Body of pancreas (tissue), 4 donors: ENCODE data around the gene STX8. TPM values are rescaled to one million over a fixed set of nuclear protein-coding genes. Genes with fewer than 3 reads are reported as not detected.
A peak's percentile ranks its signal among the peaks of the same experiment; 100 is the strongest.

ENCODE experiments used
- ATAC-seq: fragments of 150-250 bp; one replicate; pipeline ENCODE4 v1.9.1; 2016
- DNase-seq, 4 donors: peaks; one replicate each; pipeline ENCODE4 v3.0.0-alpha.2; 2019
- H3K27ac ChIP-seq, 4 donors: fragments of 200-600 bp; sonication (generic); 1 replicate in 3 of 4; 2 replicates in 1 of 4; pipeline versions ENCODE4 v1.5.1 to v1.6.1; 2016 to 2019; ENCODE audit warnings: mild to moderate bottlenecking in 1 of 4, mixed read lengths in 1 of 4, moderate library complexity in 1 of 4
- H3K27me3 ChIP-seq, 2 donors: fragments of 200-600 bp; sonication (generic); one replicate each; pipeline ENCODE4 v1.6.0; 2016; ENCODE audit warnings: mild to moderate bottlenecking in 1 of 2
- H3K36me3 ChIP-seq, 2 donors: fragments of 200-600 bp; sonication (generic); replicated peaks in 1 of 2; 2 replicates each; pipeline ENCODE4 v1.5.1; 2016; ENCODE audit warnings: low read depth in 2 of 2; ENCODE audit not compliant: insufficient read depth in 1 of 2
- H3K4me1 ChIP-seq: fragments of 200-600 bp; sonication (generic); one replicate; pipeline ENCODE4 v1.6.0; 2016
- H3K4me3 ChIP-seq, 2 donors: fragments of 200-600 bp; sonication (generic); 1 replicate in 1 of 2; 2 replicates in 1 of 2; pipeline ENCODE4 v1.5.1; 2016 to 2019
- H3K9me3 ChIP-seq, 3 donors: fragments of 200-600 bp; sonication (generic); 1 replicate in 2 of 3; 2 replicates in 1 of 3; pipeline ENCODE4 v1.5.1; 2016
- CTCF ChIP-seq, 7 experiments: fragments of 450-650 bp in 4 of 7; fragments of 200-600 bp in 3 of 7; sonication (generic) in 3 of 7; IDR thresholded peaks; one replicate each; pipeline ENCODE4 v1.5.1; 2016 to 2019; ENCODE audit warnings: antibody characterized with exemption in 7 of 7
- POLR2A ChIP-seq, 3 donors: fragments of 450-650 bp; IDR thresholded peaks; one replicate each; pipeline ENCODE4 v1.6.1; 2016; ENCODE audit warnings: antibody characterized with exemption in 3 of 3, mild to moderate bottlenecking in 2 of 3
- WGBS, 2 donors: methylation state at CpG; one replicate each; pipeline ENCODE4 v1.1.5; 2017; 5-methylcytosine and 5-hydroxymethylcytosine counted together
- intact Hi-C: fragments of 100-400 bp; cut with DNase I; formaldehyde crosslinking; loops from one replicate; pipeline ENCODE4 v1.15.1; 2023
- total RNA-seq, 2 donors: library from RNA; depleted of rRNA; stranded (reverse); fragments of >200 nt; gene quantifications; one replicate each; pipeline ENCODE4 v1.1.0, GENCODE V29; 2016

The STX8 gene
- total RNA-seq, 2 donors from 2014 or later = 32.2 to 37.6 TPM

DNA sequence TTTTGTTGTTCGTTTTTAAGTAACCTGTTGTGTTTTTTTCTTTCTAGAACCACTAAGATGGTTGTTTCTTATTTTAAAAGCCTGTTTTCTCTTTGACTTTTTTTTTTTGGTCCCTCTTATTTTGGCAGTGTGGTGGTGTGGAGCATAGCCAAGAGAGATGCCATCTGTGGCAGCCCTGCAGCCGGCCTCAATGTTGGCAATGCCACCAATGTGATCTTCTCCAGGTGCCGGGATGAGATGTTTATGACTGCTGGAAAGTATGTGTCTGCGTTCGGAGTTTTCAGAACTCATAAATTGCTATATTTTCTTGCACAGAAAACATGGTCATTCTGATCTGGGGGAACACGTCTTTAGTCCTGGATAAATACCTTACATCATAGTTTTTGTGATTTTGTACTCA is 18.4 kb upstream of the STX8 start:
- intact Hi-C loops = no loop called here
- ATAC-seq = no peak

GRCh38 chr17:9587969-9588656 is 12.5 kb upstream of the STX8 start:
- no peaks in the 10 kb centered on the region for H3K9me3 ChIP-seq
- no peak overlapping the region for H3K27ac ChIP-seq
- 82 to 86% methylated on average over 8 to 10 of the region's 10 CpGs for WGBS, 2 donors
- H3K27me3 ChIP-seq = no peaks in the 10 kb centered on the region
- ATAC-seq (no peak), DNase-seq (no peak)
- H3K4me3 ChIP-seq = no peak overlapping the region
- no peaks in the 10 kb centered on the region for H3K36me3 ChIP-seq
- intact Hi-C loops = loop anchor here (10.0 kb wide), 1 partner anchor 47 kb away; no protein-coding TSS in a partner anchor
- TF ChIP-seq POLR2A (IDR thresholded peaks at IDR 0.05) (no peak), CTCF (IDR thresholded peaks at IDR 0.05) (no peak)
- no peaks in the 10 kb centered on the region for H3K4me1 ChIP-seq

More for the DNA sequence above, 18.4 kb upstream of the STX8 start:
- no peaks in the 10 kb centered on the region for H3K27me3 ChIP-seq
- no peaks in the 10 kb centered on the region for H3K36me3 ChIP-seq
- no peaks in the 10 kb centered on the region for H3K4me1 ChIP-seq
- no peak overlapping the region for H3K4me3 ChIP-seq
- H3K27ac ChIP-seq = no peak overlapping the region
- no peak for TF ChIP-seq POLR2A (IDR thresholded peaks at IDR 0.05)
- TF ChIP-seq CTCF (IDR thresholded peaks at IDR 0.05) = no peak
- 66 to 75% methylated on average over 6 of the region's 6 CpGs for WGBS, 2 donors
- H3K9me3 ChIP-seq = no peaks in the 10 kb centered on the region
- DNase-seq = no peak

DNA sequence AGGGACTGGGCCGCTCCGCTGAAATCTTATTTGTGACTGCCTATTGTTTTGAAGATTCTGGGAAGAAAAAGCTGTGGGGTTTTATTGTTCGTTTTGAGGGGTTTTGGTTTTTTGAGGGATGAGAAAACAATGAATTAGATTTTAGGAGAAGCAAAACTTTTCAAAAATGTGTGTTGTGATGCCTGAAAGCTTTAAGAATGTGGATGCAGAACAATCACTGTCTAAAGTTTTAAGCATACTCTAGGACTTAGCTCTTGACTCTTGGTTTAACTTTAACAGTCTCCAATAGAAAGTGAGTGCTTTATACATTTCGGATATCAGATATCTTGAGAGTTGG is 1.7 kb upstream of the STX8 start:
- no peak for DNase-seq
- intact Hi-C loops = no loop called here
- ATAC-seq = no peak
- Histone ChIP-seq H3K27ac (no peak overlapping the region), H3K4me1 (peaks cover 25% of the 10 kb centered on the region), H3K4me3 (no peak overlapping the region), H3K27me3 (no peaks in the 10 kb centered on the region), H3K9me3 (no peaks in the 10 kb centered on the region), H3K36me3 (no peaks in the 10 kb centered on the region)
- 3 to 7% methylated on average over 4 of the region's 4 CpGs for WGBS, 2 donors
- no peak for TF ChIP-seq CTCF (IDR thresholded peaks at IDR 0.05)

GRCh38 chr17:9576521-9577372 is 1.1 kb upstream of the STX8 start, which contains the start of gene CFAP52:
CFAP52 (plus strand) TSS chr17:9576642; CDS start chr17:9576696, 54 bp downstream.
- Histone ChIP-seq H3K36me3 (no peaks in the 10 kb centered on the region), H3K9me3 (no peaks in the 10 kb centered on the region), H3K27ac (peak within 1 kb of the TSS in 3 of 4 donors; percentile 44 to 76 (median 48)), H3K4me1 (peaks cover 25% of the 10 kb centered on the region), H3K4me3 (peak within 1 kb of the TSS; percentile 41 to 99), H3K27me3 (no peaks in the 10 kb centered on the region)
- peak; percentile 79 for ATAC-seq
- intact Hi-C loops = no loop called here
- peak; percentile 36 to 77 (median 71) for TF ChIP-seq CTCF (IDR thresholded peaks at IDR 0.05)
- TF ChIP-seq POLR2A (IDR thresholded peaks at IDR 0.05) = no peak
- DNase-seq = peak; percentile 75 to 79 (median 78)
- 7 to 14% methylated on average over 21 to 38 of the region's 38 CpGs for WGBS, 2 donors
